ENCODE data around the gene DNAJC15.

DNAJC15 gene

GRCh38 chr13:42992764-42993122 is 30.6 kb upstream of the DNAJC15 start:
- no peak for TF ChIP-seq CTCF (IDR thresholded peaks at IDR 0.05; ENCODE audit: low read depth, low read length, missing control alignments)
- DNase-seq (ENCODE audit: low read depth) = no peak
- no peak overlapping the region for H3K4me3 ChIP-seq (ENCODE audit: low read depth, low read length)
- in situ Hi-C loops (cut with HindIII; ENCODE audit: low sequenced_read_pairs) = no loop called here

GRCh38 chr13:42994878-42995277 is 28.5 kb upstream of the DNAJC15 start:
- no peak for DNase-seq (ENCODE audit: low read depth)
- no peak for TF ChIP-seq CTCF (IDR thresholded peaks at IDR 0.05; ENCODE audit: low read depth, low read length, missing control alignments)
- in situ Hi-C loops (cut with HindIII; ENCODE audit: low sequenced_read_pairs) = no loop called here

GRCh38 chr13:42996584-42996983 is 26.8 kb upstream of the DNAJC15 start:
- TF ChIP-seq CTCF (IDR thresholded peaks at IDR 0.05; ENCODE audit: low read depth, low read length, missing control alignments) = no peak
- no peak for DNase-seq (ENCODE audit: low read depth)
- H3K4me3 ChIP-seq (ENCODE audit: low read depth, low read length) = no peak overlapping the region
- in situ Hi-C loops (cut with HindIII; ENCODE audit: low sequenced_read_pairs) = no loop called here

More at GRCh38 chr13:42994878-42995277, 28.5 kb upstream of the DNAJC15 start:
- no peak overlapping the region for H3K4me3 ChIP-seq (ENCODE audit: low read depth, low read length)

- in situ Hi-C loops (cut with HindIII; ENCODE audit: low sequenced_read_pairs) = no loop called here
- DNase-seq (ENCODE audit: low read depth) = no peak
- no peak for TF ChIP-seq CTCF (IDR thresholded peaks at IDR 0.05; ENCODE audit: low read depth, low read length, missing control alignments)
- no peak overlapping the region for H3K4me3 ChIP-seq (ENCODE audit: low read depth, low read length)
Measured at GRCh38 chr13:42997381-42997780, 26.0 kb upstream of the DNAJC15 start.

- in situ Hi-C loops (cut with HindIII; ENCODE audit: low sequenced_read_pairs) = no loop called here
- no peak for DNase-seq (ENCODE audit: low read depth)
- no peak for TF ChIP-seq CTCF (IDR thresholded peaks at IDR 0.05; ENCODE audit: low read depth, low read length, missing control alignments)
- no peak overlapping the region for H3K4me3 ChIP-seq (ENCODE audit: low read depth, low read length)
Measured at GRCh38 chr13:42999491-42999890, 23.9 kb upstream of the DNAJC15 start.

GRCh38 chr13:43000676-43001075 is 22.7 kb upstream of the DNAJC15 start:
- in situ Hi-C loops (cut with HindIII; ENCODE audit: low sequenced_read_pairs) = no loop called here
- no peak for TF ChIP-seq CTCF (IDR thresholded peaks at IDR 0.05; ENCODE audit: low read depth, low read length, missing control alignments)
- DNase-seq (ENCODE audit: low read depth) = no peak
- H3K4me3 ChIP-seq (ENCODE audit: low read depth, low read length) = no peak overlapping the region

GRCh38 chr13:43002021-43002420 is 21.4 kb upstream of the DNAJC15 start:
- TF ChIP-seq CTCF (IDR thresholded peaks at IDR 0.05; ENCODE audit: low read depth, low read length, missing control alignments) = no peak
- DNase-seq (ENCODE audit: low read depth) = no peak
- in situ Hi-C loops (cut with HindIII; ENCODE audit: low sequenced_read_pairs) = no loop called here
- no peak overlapping the region for H3K4me3 ChIP-seq (ENCODE audit: low read depth, low read length)
